Measurements from ENCODE around the gene TJAP1.
"Not testable (repeated sequence)": the region's sequence is repeated elsewhere in the genome, so short reads cannot be mapped to it uniquely, and the experiment has no call there.

The TJAP1 gene

GRCh38 chr6:43481591-43482236 is 4.3 kb downstream of the TJAP1 start:
- no peak for DNase-seq (ENCODE audit: low read depth)

- DNase-seq (ENCODE audit: low read depth), result no peak
Observed at GRCh38 chr6:43488667-43489276, 11.4 kb downstream of the TJAP1 start.

DNA sequence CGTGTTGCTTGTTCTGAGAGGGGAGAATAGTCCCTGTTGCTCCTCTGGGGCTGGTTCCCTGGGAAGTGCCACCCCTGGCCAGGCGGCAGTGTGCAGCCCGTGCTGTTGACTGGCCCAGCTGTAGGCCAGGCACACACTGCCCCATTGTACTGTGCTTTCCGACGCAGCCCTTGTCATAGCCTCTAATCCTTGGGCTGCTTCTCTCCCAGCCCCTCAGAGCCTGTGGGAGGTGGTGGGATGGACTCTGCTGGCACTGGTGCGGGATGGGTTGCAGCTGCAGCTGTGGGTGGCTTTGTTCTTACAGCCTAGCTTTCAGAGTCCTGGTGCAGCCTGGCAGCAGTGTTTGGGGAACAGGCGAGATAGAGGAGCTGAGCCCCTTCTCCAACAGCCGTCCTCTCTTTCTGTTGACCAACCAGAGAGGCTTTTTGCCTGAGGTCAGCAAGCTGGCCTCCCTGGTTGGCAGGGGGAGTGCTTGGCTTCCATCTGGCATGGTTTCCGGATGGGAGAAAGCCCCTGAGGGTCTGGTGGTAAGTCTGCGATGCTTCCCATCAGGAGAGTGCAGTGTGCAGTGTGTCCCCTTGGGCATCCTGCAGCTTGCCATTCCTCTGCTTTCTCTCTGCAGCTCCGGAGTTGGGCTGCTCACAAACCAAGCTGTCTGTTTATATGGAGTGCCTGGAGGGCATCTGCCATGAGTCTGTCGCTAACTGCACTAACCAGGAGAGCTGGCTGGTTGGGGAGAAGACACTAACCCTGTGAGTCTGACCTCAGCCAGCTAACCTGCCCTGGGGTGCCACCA is 12.1 kb downstream of the TJAP1 start:
- DNase-seq (ENCODE audit: low read depth), result no peak

DNA sequence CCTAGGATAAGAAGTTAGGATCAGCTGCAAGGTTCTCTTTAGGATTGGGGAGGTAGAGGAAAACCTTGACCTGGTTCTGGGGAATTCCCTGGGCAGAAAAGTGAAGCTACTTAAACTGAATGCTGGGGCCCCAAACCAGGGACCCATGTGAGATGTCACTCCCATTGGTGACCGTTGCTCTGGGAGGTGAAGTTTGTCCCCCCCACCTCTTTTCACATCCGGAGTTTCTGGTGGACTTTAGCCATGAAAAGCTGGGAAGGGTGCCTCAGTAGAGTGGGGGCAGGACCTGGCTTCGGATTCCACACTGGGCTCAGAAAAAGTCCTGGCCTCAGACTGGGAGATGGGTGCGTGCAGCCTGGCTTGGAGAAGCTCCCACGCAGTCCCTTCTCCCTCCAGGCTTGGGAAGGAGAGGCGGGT is 13.2 kb downstream of the TJAP1 start:
- no peak for DNase-seq (ENCODE audit: low read depth)

DNA sequence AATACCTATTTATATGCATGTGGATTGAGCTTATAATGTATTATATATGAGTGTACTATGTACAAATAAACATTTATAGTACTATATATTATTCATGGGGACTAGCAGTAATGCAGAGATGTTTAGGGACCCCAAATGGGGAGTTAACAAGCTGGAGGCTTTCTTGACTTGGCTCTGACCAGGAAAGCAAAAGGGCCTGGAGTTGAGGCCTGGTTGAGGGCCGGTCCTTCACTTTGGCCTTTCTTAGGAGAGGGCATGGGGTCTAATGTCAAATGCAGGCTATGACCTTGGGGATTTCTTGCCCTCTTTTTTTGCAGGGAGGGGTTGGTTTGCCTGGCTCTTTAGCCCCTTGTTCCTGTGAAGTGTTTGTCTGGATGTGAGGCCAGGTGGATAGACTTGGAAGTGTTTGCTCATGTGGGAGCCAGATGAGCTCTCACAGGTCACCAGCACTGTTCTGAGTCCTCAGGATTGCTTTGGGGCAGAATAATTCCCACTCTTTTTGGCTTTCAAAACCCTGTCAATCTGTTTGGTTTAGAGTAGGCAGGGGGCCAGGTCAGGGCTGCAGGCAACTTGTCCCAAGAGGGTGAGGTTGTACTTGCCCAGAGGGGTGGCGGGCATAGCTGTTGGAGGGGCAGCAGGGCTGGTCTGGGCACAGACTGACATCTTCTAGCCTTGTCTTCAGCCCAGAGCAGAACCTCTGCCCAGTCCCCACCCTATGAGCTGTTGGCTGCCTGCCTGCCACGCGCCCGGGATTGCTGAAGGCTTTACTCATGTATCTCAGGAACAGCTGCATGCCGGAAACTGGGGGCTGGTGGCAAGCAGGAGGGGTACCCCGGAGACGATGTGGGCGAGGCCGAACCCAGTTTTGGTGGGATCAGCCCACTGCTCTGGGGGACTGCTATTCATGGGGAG is 14.6 kb downstream of the TJAP1 start:
- DNase-seq (ENCODE audit: low read depth), result no peak

DNA sequence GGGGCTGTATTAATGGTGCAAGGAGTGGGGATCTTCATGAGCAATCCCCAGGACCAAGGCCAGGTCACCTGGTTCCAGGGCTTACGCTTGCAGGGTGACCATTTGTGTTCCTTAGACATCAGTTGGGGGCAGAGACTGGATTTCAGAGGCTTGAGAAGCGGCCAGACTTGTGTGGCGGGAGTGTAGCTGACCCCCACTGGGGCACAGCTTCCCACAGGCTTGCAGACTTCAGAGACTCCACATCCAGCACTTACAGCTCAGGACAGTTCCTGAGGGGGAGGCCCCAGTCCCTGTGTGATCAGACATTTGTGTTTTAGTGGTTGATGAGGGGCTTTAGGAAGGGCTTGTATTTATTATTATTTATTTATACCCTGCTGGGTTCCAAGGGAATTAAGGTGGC is 15.3 kb downstream of the TJAP1 start:
- no peak for DNase-seq (ENCODE audit: low read depth)

DNA sequence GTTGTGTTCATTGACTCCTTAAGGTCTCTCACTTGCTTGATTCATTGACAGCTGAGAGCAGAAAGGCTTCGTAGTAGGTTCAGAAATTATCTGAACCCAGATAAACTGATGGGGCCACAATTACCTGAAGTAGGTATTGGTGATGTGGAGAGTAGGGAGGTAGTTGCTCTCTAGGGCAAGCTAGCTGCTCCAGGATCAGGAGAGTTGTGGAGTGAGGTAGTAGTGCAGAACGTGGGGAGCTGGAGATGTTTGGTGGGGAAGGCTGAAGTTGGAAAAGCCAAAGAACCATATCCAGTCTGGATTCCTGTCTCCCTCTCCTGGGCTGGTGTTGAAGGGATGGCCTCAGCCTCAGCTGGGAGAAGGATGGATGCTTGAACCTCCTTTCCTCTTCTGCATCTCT is 15.9 kb downstream of the TJAP1 start:
- DNase-seq (ENCODE audit: low read depth), result no peak

- no peak for DNase-seq (ENCODE audit: low read depth)
Observed at GRCh38 chr6:43493833-43494232, 16.5 kb downstream of the TJAP1 start.

- DNase-seq (ENCODE audit: low read depth), result no peak
Observed at GRCh38 chr6:43494321-43494720, 17.0 kb downstream of the TJAP1 start.

DNA sequence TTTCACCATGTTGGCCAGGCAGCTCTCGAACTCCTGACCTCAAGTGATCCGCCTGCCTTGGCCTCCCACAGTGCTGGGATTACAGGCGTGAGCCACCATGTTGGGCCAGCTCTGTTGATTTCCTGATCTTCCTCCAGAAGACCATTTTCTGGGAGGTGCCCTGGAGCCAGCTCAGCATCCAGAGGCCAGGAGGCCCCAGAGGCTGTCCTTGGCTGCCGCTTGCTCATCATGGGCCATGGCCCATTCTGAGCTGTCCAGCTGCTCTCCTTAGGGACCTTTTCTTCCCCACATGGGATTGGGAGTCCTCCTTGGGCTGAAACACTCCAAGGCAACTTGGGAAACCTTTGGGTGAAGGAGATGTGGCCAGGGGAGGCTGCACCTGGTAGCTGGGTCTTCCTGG is 17.4 kb downstream of the TJAP1 start:
- DNase-seq (ENCODE audit: low read depth), result no peak

DNA sequence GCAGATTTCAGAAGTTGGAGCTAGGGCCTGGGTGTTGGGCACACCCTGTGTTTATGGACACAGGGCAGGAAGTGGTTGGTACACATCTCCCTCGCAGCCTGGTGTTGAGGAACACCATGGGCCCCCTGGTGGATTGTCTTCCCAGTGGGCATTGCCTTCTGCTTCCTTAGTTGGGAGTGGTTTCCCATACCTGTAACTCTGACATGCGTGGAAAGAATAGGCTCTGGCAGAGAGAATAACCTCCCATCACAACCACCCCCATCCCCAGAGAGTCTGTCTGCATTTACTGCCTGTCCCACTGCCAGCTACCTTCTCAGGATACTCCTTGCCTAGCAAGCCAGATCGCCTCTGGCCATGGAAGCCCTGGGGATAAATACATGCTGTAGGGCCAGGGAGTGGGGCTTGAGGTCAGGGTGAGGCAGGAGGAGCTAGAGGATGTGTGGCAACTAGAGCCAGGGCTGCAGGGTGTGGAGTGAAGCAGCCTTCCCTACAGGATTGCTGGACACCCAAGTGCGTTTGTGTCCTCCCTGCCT is 18.1 kb downstream of the TJAP1 start:
- no peak for DNase-seq (ENCODE audit: low read depth)

DNA sequence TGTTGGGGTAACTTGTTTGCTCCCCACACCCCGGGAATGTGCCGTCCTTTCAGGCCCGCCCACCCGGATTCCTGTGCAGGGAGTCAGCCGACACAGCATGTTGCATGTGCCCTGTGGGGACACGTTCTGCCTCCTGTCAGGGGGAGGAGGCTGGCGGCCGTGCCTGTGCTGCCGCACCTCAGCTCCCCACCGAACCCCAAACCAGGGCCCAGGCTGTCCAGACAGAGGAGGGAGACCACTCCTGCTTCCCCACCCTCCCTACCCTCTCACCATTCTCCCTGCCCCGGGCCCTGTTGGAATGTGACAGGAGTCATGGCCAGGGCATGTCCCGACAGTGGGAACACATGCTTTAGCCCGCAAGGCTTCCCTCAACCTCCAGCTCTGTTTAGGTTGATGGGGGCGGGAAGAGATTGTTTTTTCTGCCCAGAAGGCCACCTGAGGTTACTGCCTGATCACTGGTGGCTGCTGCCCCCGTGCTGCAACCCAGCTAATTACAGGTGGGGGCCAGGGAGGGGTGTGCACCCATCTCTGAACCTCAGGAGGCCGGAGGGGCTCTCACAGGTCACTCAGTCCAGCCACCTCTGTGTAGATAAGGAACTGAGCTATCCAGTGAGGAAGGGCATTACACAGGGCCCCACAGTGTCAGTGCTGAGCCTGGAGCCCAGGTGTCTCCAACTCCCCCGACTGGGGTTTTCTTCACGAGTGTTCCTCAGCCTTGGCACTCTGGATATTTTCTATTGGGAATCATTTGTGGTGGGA is 19.2 kb downstream of the TJAP1 start:
- no peak for DNase-seq (ENCODE audit: low read depth)

- DNase-seq (ENCODE audit: low read depth), result no peak
Observed at GRCh38 chr6:43497129-43497396, 19.7 kb downstream of the TJAP1 start.

GRCh38 chr6:43497689-43498088 is 20.3 kb downstream of the TJAP1 start:
- DNase-seq (ENCODE audit: low read depth), result no peak

DNA sequence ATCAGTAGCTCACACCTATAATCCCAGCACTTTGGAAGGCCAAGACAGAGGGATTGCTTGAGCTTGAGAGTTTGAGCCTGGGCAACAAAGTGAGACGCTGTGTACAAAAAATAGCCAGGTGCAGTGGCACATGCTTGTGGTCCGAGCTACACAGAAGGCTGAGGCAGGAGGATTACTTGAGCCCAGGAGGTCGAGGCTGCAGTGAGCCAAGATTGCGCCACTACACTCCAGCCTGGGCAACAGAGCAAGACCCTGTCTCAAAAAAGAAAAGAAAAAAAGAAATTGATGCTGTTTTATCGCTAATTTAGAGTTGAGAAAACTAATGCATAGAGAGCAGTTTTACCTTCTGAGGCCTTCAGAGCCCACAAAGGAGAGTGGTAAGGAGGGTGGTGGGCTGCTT is 20.9 kb downstream of the TJAP1 start:
- DNase-seq (ENCODE audit: low read depth), result not testable (repeated sequence)

GRCh38 chr6:43499028-43499815 is 21.9 kb downstream of the TJAP1 start:
- DNase-seq (ENCODE audit: low read depth), result no peak

DNA sequence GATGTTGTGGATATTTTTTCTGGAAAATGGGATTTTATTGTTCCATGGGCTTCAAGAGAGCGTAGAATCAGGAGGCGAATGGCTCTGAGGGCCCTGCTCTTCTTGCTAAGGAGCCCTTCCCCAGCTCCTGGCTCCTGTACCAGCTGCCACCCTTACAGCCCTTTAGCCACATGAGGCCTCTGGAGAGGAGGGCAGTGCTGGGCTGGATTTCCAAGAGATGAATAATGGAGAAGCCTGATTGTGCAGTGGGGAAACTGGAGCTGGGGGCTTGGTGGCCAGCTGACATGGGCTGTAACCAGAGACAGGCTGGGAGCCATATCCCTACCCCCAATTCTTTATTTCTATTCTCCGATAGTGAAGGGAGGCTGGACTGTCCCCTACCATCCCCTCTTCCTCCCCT is 23.6 kb downstream of the TJAP1 start:
- DNase-seq (ENCODE audit: low read depth), result no peak

DNA sequence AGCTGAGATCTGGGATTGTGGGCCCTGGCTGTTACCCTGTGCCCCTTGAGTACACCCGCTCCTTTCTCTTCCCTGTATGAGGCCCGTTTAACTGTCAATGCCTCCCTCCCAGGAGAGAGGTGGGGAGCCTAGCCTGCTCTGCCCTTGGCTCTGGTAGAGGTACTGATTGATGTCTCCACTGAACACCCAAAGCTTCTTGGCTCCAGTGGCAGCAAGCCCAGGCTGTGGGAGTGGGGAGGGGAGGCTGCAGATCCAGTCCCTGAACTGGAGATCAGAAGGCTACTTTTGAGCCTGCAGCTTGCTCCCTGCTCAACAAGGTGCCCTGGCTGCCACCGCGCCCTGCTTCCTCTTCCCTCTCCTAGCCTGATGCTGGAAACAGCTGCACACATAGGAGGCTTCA is 25.3 kb downstream of the TJAP1 start:
- no peak for DNase-seq (ENCODE audit: low read depth)

- no peak for DNase-seq (ENCODE audit: low read depth)
Observed at GRCh38 chr6:43503443-43503842, 26.1 kb downstream of the TJAP1 start.

GRCh38 chr6:43504756-43505593 is 27.6 kb downstream of the TJAP1 start:
- no peak for DNase-seq (ENCODE audit: low read depth)

Measured in stimulated activated CD8-positive, alpha-beta memory T cell treated with anti-CD3 and anti-CD28 coated beads, Interleukin-12 subunit alpha, Interleukin-12 subunit beta, amount 100 ng/mL, for 1 hour (primary cell).